Liver (tissue), 3 donors: ENCODE measurements around the gene SCAF8.
"Not testable (repeated sequence)": the region's sequence is repeated elsewhere in the genome, so short reads cannot be mapped to it uniquely, and the experiment has no call there.

Experiments
- EGR1 ChIP-seq, 2 donors: IDR thresholded peaks; 2 replicates each; pipeline ENCODE4 v1.6.1; 2016 to 2018; ENCODE audit warnings: antibody characterized with exemption in 2 of 2, low read depth in 2 of 2
- GABPA ChIP-seq, 2 donors: IDR thresholded peaks in 1 of 2; conservative IDR thresholded peaks in 1 of 2; 2 replicates each; pipeline ENCODE4 v1.6.1; 2016; ENCODE audit warnings: antibody characterized with exemption in 2 of 2, mild to moderate bottlenecking in 1 of 2, moderate library complexity in 1 of 2
- HNF4G ChIP-seq: IDR thresholded peaks from 2 replicates; pipeline ENCODE4 v1.6.1; 2016; ENCODE audit warnings: antibody characterized with exemption
- JUND ChIP-seq, 2 donors: IDR thresholded peaks; 2 replicates each; pipeline ENCODE4 v1.6.1; 2016; ENCODE audit warnings: antibody characterized with exemption in 2 of 2
- NR2F2 ChIP-seq: IDR thresholded peaks from 2 replicates; pipeline ENCODE4 v1.6.1; 2016; ENCODE audit warnings: antibody characterized with exemption
- RAD21 ChIP-seq, 2 donors: IDR thresholded peaks; 2 replicates each; pipeline ENCODE4 v1.6.1; 2016; ENCODE audit warnings: antibody characterized with exemption in 2 of 2, mild to moderate bottlenecking in 2 of 2
- SP1 ChIP-seq: IDR thresholded peaks from 2 replicates; pipeline ENCODE4 v1.6.1; 2018; ENCODE audit warnings: antibody characterized with exemption, mild to moderate bottlenecking
- TAF1 ChIP-seq: conservative IDR thresholded peaks from 2 replicates; pipeline ENCODE4 v1.6.1; 2016; ENCODE audit warnings: antibody characterized with exemption, mild to moderate bottlenecking
- YY1 ChIP-seq: IDR thresholded peaks from 2 replicates; pipeline ENCODE4 v1.6.1; 2016; ENCODE audit warnings: antibody characterized with exemption, mild to moderate bottlenecking
- TF ChIP-seq, protein P1 (sequence below): fragments of 150-350 bp; IDR thresholded peaks from 2 replicates; pipeline ENCODE4 v1.5.1; 2017; ENCODE audit warnings: improper control_type of control experiment, low read depth, low read length; ENCODE audit not compliant: missing input control
- TF ChIP-seq, protein P2 (sequence below): IDR thresholded peaks from 2 replicates; pipeline ENCODE4 v1.6.1; 2016; ENCODE audit warnings: antibody characterized with exemption
- TF ChIP-seq, protein P3 (sequence below): IDR thresholded peaks from 2 replicates; pipeline ENCODE4 v1.6.1; 2016; ENCODE audit warnings: antibody characterized with exemption
- TF ChIP-seq, protein P4 (sequence below): IDR thresholded peaks from 2 replicates; pipeline ENCODE4 v1.6.1; 2016; ENCODE audit warnings: antibody characterized with exemption
- TF ChIP-seq, protein P5 (sequence below): IDR thresholded peaks from 2 replicates; pipeline ENCODE4 v1.6.1; 2016; ENCODE audit warnings: antibody characterized with exemption, mild to moderate bottlenecking
- donor health status: healthy.
- donor health status: healthy.

DNA sequence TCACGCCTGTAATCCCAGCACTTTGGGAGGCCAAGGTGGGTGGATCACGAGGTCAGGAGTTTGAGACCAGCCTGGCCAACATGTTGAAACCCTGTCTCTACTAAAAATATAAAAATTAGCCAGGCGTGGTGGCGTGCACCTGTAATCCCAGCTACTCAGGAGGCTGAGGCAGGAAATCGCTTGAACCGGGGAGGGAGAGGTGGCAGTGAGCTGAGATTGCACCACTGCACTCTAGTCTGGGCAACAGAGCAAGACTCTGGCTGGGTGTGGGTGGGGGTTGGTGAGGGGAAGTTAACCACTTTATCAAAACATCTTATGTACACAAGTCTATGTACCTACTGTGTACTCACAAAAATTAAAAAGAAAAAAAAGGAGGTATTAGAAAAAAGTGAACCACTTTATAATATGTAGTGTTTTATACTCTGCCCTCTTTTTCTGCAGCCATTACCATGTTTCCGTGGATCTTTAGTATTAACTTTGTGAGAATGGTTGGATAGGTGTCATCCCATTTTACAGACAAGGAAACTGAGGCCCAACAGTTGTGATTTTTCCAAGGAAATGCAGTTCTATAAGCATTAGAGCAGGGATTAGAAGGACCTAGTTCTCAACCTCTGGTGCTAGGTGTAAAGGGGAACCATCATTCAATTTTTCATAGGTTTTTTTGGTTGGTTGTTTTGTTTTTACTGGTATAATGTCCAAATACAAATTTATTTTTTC, 11.0 kb downstream of the SCAF8 start:
- TF ChIP-seq, protein P1, sequence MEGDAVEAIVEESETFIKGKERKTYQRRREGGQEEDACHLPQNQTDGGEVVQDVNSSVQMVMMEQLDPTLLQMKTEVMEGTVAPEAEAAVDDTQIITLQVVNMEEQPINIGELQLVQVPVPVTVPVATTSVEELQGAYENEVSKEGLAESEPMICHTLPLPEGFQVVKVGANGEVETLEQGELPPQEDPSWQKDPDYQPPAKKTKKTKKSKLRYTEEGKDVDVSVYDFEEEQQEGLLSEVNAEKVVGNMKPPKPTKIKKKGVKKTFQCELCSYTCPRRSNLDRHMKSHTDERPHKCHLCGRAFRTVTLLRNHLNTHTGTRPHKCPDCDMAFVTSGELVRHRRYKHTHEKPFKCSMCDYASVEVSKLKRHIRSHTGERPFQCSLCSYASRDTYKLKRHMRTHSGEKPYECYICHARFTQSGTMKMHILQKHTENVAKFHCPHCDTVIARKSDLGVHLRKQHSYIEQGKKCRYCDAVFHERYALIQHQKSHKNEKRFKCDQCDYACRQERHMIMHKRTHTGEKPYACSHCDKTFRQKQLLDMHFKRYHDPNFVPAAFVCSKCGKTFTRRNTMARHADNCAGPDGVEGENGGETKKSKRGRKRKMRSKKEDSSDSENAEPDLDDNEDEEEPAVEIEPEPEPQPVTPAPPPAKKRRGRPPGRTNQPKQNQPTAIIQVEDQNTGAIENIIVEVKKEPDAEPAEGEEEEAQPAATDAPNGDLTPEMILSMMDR: not testable (repeated sequence)
- not testable (repeated sequence) for TF ChIP-seq TAF1; SP1; RAD21 (IDR thresholded peaks at IDR 0.05); EGR1 (IDR thresholded peaks at IDR 0.05; ENCODE audit: low read depth in 2 of 2); YY1; GABPA (IDR thresholded peaks at IDR 0.05 in 1 of 2, conservative IDR thresholded peaks at IDR 0.05 in 1 of 2); JUND (IDR thresholded peaks at IDR 0.05); HNF4G; NR2F2
- TF ChIP-seq, protein P2, sequence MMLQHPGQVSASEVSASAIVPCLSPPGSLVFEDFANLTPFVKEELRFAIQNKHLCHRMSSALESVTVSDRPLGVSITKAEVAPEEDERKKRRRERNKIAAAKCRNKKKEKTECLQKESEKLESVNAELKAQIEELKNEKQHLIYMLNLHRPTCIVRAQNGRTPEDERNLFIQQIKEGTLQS: not testable (repeated sequence)
- TF ChIP-seq, protein P3, sequence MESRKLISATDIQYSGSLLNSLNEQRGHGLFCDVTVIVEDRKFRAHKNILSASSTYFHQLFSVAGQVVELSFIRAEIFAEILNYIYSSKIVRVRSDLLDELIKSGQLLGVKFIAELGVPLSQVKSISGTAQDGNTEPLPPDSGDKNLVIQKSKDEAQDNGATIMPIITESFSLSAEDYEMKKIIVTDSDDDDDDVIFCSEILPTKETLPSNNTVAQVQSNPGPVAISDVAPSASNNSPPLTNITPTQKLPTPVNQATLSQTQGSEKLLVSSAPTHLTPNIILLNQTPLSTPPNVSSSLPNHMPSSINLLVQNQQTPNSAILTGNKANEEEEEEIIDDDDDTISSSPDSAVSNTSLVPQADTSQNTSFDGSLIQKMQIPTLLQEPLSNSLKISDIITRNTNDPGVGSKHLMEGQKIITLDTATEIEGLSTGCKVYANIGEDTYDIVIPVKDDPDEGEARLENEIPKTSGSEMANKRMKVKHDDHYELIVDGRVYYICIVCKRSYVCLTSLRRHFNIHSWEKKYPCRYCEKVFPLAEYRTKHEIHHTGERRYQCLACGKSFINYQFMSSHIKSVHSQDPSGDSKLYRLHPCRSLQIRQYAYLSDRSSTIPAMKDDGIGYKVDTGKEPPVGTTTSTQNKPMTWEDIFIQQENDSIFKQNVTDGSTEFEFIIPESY: not testable (repeated sequence)
- TF ChIP-seq, protein P4, sequence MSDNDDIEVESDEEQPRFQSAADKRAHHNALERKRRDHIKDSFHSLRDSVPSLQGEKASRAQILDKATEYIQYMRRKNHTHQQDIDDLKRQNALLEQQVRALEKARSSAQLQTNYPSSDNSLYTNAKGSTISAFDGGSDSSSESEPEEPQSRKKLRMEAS: not testable (repeated sequence)
- TF ChIP-seq, protein P5, sequence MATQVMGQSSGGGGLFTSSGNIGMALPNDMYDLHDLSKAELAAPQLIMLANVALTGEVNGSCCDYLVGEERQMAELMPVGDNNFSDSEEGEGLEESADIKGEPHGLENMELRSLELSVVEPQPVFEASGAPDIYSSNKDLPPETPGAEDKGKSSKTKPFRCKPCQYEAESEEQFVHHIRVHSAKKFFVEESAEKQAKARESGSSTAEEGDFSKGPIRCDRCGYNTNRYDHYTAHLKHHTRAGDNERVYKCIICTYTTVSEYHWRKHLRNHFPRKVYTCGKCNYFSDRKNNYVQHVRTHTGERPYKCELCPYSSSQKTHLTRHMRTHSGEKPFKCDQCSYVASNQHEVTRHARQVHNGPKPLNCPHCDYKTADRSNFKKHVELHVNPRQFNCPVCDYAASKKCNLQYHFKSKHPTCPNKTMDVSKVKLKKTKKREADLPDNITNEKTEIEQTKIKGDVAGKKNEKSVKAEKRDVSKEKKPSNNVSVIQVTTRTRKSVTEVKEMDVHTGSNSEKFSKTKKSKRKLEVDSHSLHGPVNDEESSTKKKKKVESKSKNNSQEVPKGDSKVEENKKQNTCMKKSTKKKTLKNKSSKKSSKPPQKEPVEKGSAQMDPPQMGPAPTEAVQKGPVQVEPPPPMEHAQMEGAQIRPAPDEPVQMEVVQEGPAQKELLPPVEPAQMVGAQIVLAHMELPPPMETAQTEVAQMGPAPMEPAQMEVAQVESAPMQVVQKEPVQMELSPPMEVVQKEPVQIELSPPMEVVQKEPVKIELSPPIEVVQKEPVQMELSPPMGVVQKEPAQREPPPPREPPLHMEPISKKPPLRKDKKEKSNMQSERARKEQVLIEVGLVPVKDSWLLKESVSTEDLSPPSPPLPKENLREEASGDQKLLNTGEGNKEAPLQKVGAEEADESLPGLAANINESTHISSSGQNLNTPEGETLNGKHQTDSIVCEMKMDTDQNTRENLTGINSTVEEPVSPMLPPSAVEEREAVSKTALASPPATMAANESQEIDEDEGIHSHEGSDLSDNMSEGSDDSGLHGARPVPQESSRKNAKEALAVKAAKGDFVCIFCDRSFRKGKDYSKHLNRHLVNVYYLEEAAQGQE: not testable (repeated sequence)
